Neuronal stem cell (in vitro differentiated cells): ENCODE data around the gene GOLT1A.

Source experiments
- DNase-seq: peaks from one replicate; pipeline ENCODE4 v3.0.0-alpha.2; 2013; ENCODE audit warnings: low spot score
- H2AFZ ChIP-seq: one replicate; pipeline ENCODE4 v1.6.1; 2013; ENCODE audit warnings: mild to moderate bottlenecking, low read length, inconsistent platforms
- H2AK5ac ChIP-seq: 2 replicates; pipeline ENCODE4 v1.6.1; 2013; ENCODE audit warnings: low read depth, mild to moderate bottlenecking, inconsistent platforms, low read length, moderate library complexity, mixed read lengths
- H2BK120ac ChIP-seq: 2 replicates; pipeline ENCODE4 v1.6.1; 2013; ENCODE audit warnings: low read depth, mild to moderate bottlenecking, inconsistent platforms, low read length, moderate library complexity, mixed read lengths
- H2BK12ac ChIP-seq: one replicate; pipeline ENCODE4 v1.6.1; 2013; ENCODE audit warnings: low read length, inconsistent platforms
- H2BK15ac ChIP-seq: 2 replicates; pipeline ENCODE4 v1.6.1; 2013; ENCODE audit warnings: mild to moderate bottlenecking, low read length, inconsistent platforms, mixed read lengths
- H2BK5ac ChIP-seq: one replicate; pipeline ENCODE4 v1.6.1; 2013; ENCODE audit warnings: inconsistent platforms, mild to moderate bottlenecking, low read length, moderate library complexity
- H3K14ac ChIP-seq: one replicate; pipeline ENCODE4 v1.6.1; 2013; ENCODE audit warnings: low read length, inconsistent platforms
- H3K18ac ChIP-seq: 2 replicates; pipeline ENCODE4 v1.6.1; 2013; ENCODE audit warnings: low read length, inconsistent platforms
- H3K23ac ChIP-seq: 2 replicates; pipeline ENCODE4 v1.6.1; 2013; ENCODE audit warnings: low read depth, mild to moderate bottlenecking, mixed read lengths, low read length, inconsistent platforms; ENCODE audit not compliant: poor library complexity
- H3K27ac ChIP-seq: replicated peaks from 3 replicates; pipeline ENCODE4 v1.5.1; 2013; ENCODE audit warnings: low read length, inconsistent platforms
- H3K27me3 ChIP-seq, 3 experiments: 2 replicates each; pipeline ENCODE4 v1.6.1; 2013; ENCODE audit warnings: low read length in 3 of 3, mild to moderate bottlenecking in 2 of 3, inconsistent platforms in 1 of 3, low read depth in 1 of 3, mixed read lengths in 1 of 3, moderate library complexity in 1 of 3; ENCODE audit not compliant: control insufficient read depth in 3 of 3, insufficient read depth in 3 of 3
- H3K36me3 ChIP-seq, 2 donors: replicated peaks in 1 of 2; 2 replicates each; pipeline ENCODE4 v1.6.1; 2013; ENCODE audit warnings: low read length in 2 of 2; ENCODE audit not compliant: control insufficient read depth in 2 of 2, insufficient read depth in 2 of 2
- H3K4ac ChIP-seq: 2 replicates; pipeline ENCODE4 v1.6.1; 2013; ENCODE audit warnings: inconsistent platforms, mild to moderate bottlenecking, low read length, moderate library complexity
- H3K4me1 ChIP-seq, 2 donors: 1 replicate in 1 of 2; 2 replicates in 1 of 2; pipeline ENCODE4 v1.6.1; 2013; ENCODE audit warnings: low read length in 2 of 2, low read depth in 1 of 2; ENCODE audit not compliant: control insufficient read depth in 2 of 2, insufficient read depth in 1 of 2
- H3K4me2 ChIP-seq: one replicate; pipeline ENCODE4 v1.6.1; 2013; ENCODE audit warnings: mild to moderate bottlenecking, low read length, inconsistent platforms; ENCODE audit not compliant: insufficient read depth, poor library complexity, severe bottlenecking
- H3K4me3 ChIP-seq, 2 donors: 2 replicates each; pipeline ENCODE4 v1.5.1; 2013; ENCODE audit warnings: low read length in 2 of 2, mild to moderate bottlenecking in 2 of 2, inconsistent platforms in 1 of 2, moderate library complexity in 1 of 2
- H3K79me1 ChIP-seq: one replicate; pipeline ENCODE4 v1.6.1; 2013; ENCODE audit warnings: low read depth, mild to moderate bottlenecking, inconsistent platforms, low read length, moderate library complexity
- H3K9ac ChIP-seq: one replicate; pipeline ENCODE4 v1.6.1; 2013; ENCODE audit warnings: mild to moderate bottlenecking, low read depth, low read length, inconsistent platforms; ENCODE audit not compliant: poor library complexity
- H3K9me3 ChIP-seq, 2 donors: replicated peaks in 1 of 2; 2 replicates each; pipeline versions ENCODE3 to v1.6.1; 2013; ENCODE audit warnings: low read length in 2 of 2, mild to moderate bottlenecking in 2 of 2, inconsistent platforms in 1 of 2, low read depth in 1 of 2, mixed read lengths in 1 of 2, moderate library complexity in 1 of 2; ENCODE audit not compliant: control insufficient read depth in 2 of 2, insufficient read depth in 1 of 2
- H4K8ac ChIP-seq: one replicate; pipeline ENCODE4 v1.6.1; 2013; ENCODE audit warnings: low read depth, mild to moderate bottlenecking, inconsistent platforms, low read length, moderate library complexity
- H4K91ac ChIP-seq: one replicate; pipeline ENCODE4 v1.6.1; 2013; ENCODE audit warnings: low read length, low read depth, mild to moderate bottlenecking, inconsistent platforms; ENCODE audit not compliant: poor library complexity
- WGBS, 2 donors: extraction: QIAGEN DNeasy Blood & Tissue Kit; methylation state at CpG; one replicate each; pipeline ENCODE4 v1.1.7; 2013; ENCODE audit warnings: missing lambda C conversion rate in 2 of 2, mixed read lengths in 1 of 2; ENCODE audit not compliant: insufficient read length in 2 of 2, insufficient replicate concordance in 1 of 2; ENCODE audit errors: extremely low coverage in 2 of 2; 5-methylcytosine and 5-hydroxymethylcytosine counted together

GOLT1A gene

DNA sequence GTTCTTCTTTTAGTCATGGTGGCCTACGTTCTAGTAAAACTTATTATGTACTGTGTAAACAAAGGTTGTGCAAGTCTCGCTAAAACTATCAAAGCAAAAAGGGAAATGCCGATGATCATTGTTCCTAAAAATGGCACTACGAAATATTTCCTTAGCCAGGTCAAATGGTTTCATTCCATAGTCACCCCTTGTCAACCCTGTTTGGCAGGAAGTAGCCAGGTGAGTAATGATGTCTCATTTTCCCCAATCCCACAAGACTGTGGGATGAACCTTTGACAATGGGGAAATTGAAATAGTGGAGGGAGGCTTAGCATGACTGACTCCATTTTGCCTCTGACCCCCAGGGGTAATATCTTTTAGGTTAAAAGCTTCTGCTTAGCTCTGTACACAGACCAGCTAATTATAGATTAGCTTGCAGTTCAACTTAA, 42.0 kb downstream of the GOLT1A start:
- Histone ChIP-seq H3K79me1 (no peaks in the 10 kb centered on the region), H3K4me1 (peaks cover 0 to 2% of the 10 kb centered on the region in 2 donors), H2AFZ (no peak overlapping the region), H3K4ac (no peak overlapping the region), H3K36me3 (no peaks in the 10 kb centered on the region), H3K27ac (no peak overlapping the region), H2BK120ac (no peak overlapping the region), H4K91ac (no peak overlapping the region), H3K23ac (no peak overlapping the region), H4K8ac (no peak overlapping the region), H3K9ac (no peak overlapping the region), H3K4me3 (no peak overlapping the region), H3K9me3 (peaks cover 2 to 18% of the 10 kb centered on the region in 2 donors), H3K14ac (no peak overlapping the region), H2BK12ac (no peak overlapping the region), H2BK5ac (no peak overlapping the region), H2AK5ac (no peak overlapping the region), H3K4me2 (no peak overlapping the region), H3K27me3 (peaks cover 0 to 34% (median 0%) of the 10 kb centered on the region in 3 experiments), H2BK15ac (no peak overlapping the region), H3K18ac (no peak overlapping the region)
- DNase-seq: no peak
- WGBS, 2 donors: no CpG with 5 or more reads among the region's 4 CpGs

GRCh38 chr1:204170494-204171155, 43.2 kb downstream of the GOLT1A start:
- H2BK5ac ChIP-seq: no peak overlapping the region
- no peak for DNase-seq
- no peak overlapping the region for H3K23ac ChIP-seq
- H3K27me3 ChIP-seq: peaks cover 0 to 33% (median 0%) of the 10 kb centered on the region in 3 experiments
- H3K36me3 ChIP-seq: no peaks in the 10 kb centered on the region
- no peak overlapping the region for H3K4me2 ChIP-seq
- no peak overlapping the region for H2BK12ac ChIP-seq
- no peak overlapping the region for H2AK5ac ChIP-seq
- no peak overlapping the region for H3K27ac ChIP-seq
- no peak overlapping the region for H4K8ac ChIP-seq
- H3K4ac ChIP-seq: no peak overlapping the region
- no peak overlapping the region for H3K9ac ChIP-seq
- no peak overlapping the region for H3K14ac ChIP-seq
- no peak overlapping the region for H2BK120ac ChIP-seq
- no peaks in the 10 kb centered on the region for H3K79me1 ChIP-seq
- no peaks in the 10 kb centered on the region for H3K4me1 ChIP-seq
- H2AFZ ChIP-seq: no peak overlapping the region
- no peak overlapping the region for H2BK15ac ChIP-seq
- WGBS, 2 donors: no CpG with 5 or more reads among the region's 3 CpGs
- H4K91ac ChIP-seq: no peak overlapping the region
- H3K18ac ChIP-seq: no peak overlapping the region
- peaks cover 2 to 18% of the 10 kb centered on the region in 2 donors for H3K9me3 ChIP-seq
- H3K4me3 ChIP-seq: no peak overlapping the region

- Histone ChIP-seq H3K4ac (no peak overlapping the region), H3K9ac (no peak overlapping the region), H3K18ac (no peak overlapping the region), H3K27me3 (peaks cover 0 to 25% (median 0%) of the 10 kb centered on the region in 3 experiments), H3K4me1 (no peaks in the 10 kb centered on the region), H3K9me3 (peaks cover 2 to 18% of the 10 kb centered on the region in 2 donors), H2BK15ac (no peak overlapping the region), H3K79me1 (no peaks in the 10 kb centered on the region), H3K4me3 (no peak overlapping the region), H3K36me3 (no peaks in the 10 kb centered on the region), H4K91ac (no peak overlapping the region), H3K27ac (no peak overlapping the region), H3K14ac (no peak overlapping the region), H2AFZ (no peak overlapping the region), H3K23ac (no peak overlapping the region), H3K4me2 (no peak overlapping the region), H2BK120ac (no peak overlapping the region), H4K8ac (no peak overlapping the region), H2BK5ac (no peak overlapping the region), H2AK5ac (no peak overlapping the region), H2BK12ac (no peak overlapping the region)
- DNase-seq: no peak
- WGBS, 2 donors: no CpG with 5 or more reads among the region's 4 CpGs
Measured at GRCh38 chr1:204169858-204170257, 43.9 kb downstream of the GOLT1A start.

DNA sequence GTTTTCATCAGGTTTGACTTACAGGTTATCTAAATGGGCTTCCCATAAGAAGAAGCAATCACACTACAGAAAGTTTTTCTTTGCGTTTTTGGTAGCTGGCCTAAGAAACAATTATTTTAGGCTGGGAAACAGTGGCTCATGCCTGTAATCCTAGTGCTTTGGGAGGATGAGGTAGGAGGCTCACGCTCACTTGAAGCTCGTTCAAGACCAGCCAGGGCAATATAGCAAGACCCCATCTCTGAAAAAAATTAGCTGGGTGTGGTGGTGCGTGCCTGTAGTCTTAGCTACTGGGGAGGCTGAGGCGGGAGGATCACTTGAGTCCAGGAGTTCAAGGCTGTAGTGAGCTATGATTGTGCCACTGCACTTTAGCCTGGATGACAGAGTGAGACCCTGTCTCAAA, 46.1 kb downstream of the GOLT1A start:
- no peak overlapping the region for H2AFZ ChIP-seq
- no peak overlapping the region for H3K27ac ChIP-seq
- H3K79me1 ChIP-seq: no peaks in the 10 kb centered on the region
- no peak overlapping the region for H3K18ac ChIP-seq
- no peak overlapping the region for H3K14ac ChIP-seq
- DNase-seq: no peak
- no peak overlapping the region for H3K4me2 ChIP-seq
- H3K4me3 ChIP-seq: no peak overlapping the region
- H3K4me1 ChIP-seq: no peaks in the 10 kb centered on the region
- no peak overlapping the region for H2BK12ac ChIP-seq
- no CpG with 5 or more reads among the region's 5 CpGs for WGBS, 2 donors
- H3K9me3 ChIP-seq: peaks cover 2 to 18% of the 10 kb centered on the region in 2 donors
- no peak overlapping the region for H4K8ac ChIP-seq
- H2AK5ac ChIP-seq: no peak overlapping the region
- no peaks in the 10 kb centered on the region for H3K36me3 ChIP-seq
- no peak overlapping the region for H2BK5ac ChIP-seq
- H3K9ac ChIP-seq: no peak overlapping the region
- peaks cover 0 to 23% (median 0%) of the 10 kb centered on the region in 3 experiments for H3K27me3 ChIP-seq
- no peak overlapping the region for H3K23ac ChIP-seq
- no peak overlapping the region for H4K91ac ChIP-seq
- H3K4ac ChIP-seq: no peak overlapping the region
- H2BK15ac ChIP-seq: no peak overlapping the region
- H2BK120ac ChIP-seq: no peak overlapping the region
